Activated T-helper 9 cell treated with anti-CD3 and anti-CD28 coated beads, Interleukin-2, amount 50 U/mL, for 16 hours (primary cell): ENCODE data around the gene ANK2.

Experiments
- DNase-seq: peaks from one replicate; pipeline ENCODE4 v3.0.0-alpha.2; 2020; ENCODE audit warnings: low read depth

The ANK2 gene

GRCh38 chr4:113398441-113399143, 349.1 kb downstream of the ANK2 start:
- DNase-seq: no peak

- DNase-seq: no peak
These were observed 354.7 kb downstream of the ANK2 start for GRCh38 chr4:113404167-113404571.

- DNase-seq: no peak
These were observed 355.4 kb downstream of the ANK2 start for GRCh38 chr4:113404841-113405240.

- DNase-seq: no peak
These were observed 356.6 kb downstream of the ANK2 start for GRCh38 chr4:113405874-113406722.

- DNase-seq: no peak
These were observed 357.2 kb downstream of the ANK2 start for GRCh38 chr4:113406723-113407016.

GRCh38 chr4:113407409-113407808, 358.0 kb downstream of the ANK2 start:
- DNase-seq: no peak

- DNase-seq: no peak
These were observed 359.7 kb downstream of the ANK2 start for GRCh38 chr4:113409181-113409580.

- DNase-seq: no peak
These were observed 361.2 kb downstream of the ANK2 start for GRCh38 chr4:113410686-113411085.

- no peak for DNase-seq
These were observed 362.1 kb downstream of the ANK2 start for GRCh38 chr4:113411496-113411938.

GRCh38 chr4:113419631-113420030, 370.2 kb downstream of the ANK2 start:
- DNase-seq: no peak

GRCh38 chr4:113420938-113421337, 371.5 kb downstream of the ANK2 start:
- DNase-seq: no peak

- no peak for DNase-seq
These were observed 374.2 kb downstream of the ANK2 start for GRCh38 chr4:113423631-113424030.

- no peak for DNase-seq
These were observed 383.7 kb downstream of the ANK2 start for GRCh38 chr4:113433116-113433515.
